Myocyte (in vitro differentiated cells): ENCODE data around the gene PREX1. TPM values are rescaled to one million over a fixed set of nuclear protein-coding genes. Genes with fewer than 3 reads are reported as not detected.

ENCODE experiments used
- DNase-seq: peaks from one replicate; pipeline ENCODE4 v3.0.0-alpha.2; 2012; ENCODE audit warnings: low read depth
- total RNA-seq: library from RNA; depleted of rRNA; stranded (reverse); fragments of >200 nt; gene quantifications from 2 replicates; pipeline ENCODE4 v1.2.3, GENCODE V29; 2014

PREX1 gene
- total RNA-seq, 1 donor from 2014 or later = 5.5 TPM

- no peak for DNase-seq
These were observed 106.3 kb downstream of the PREX1 start for GRCh38 chr20:48721324-48722001.

DNA sequence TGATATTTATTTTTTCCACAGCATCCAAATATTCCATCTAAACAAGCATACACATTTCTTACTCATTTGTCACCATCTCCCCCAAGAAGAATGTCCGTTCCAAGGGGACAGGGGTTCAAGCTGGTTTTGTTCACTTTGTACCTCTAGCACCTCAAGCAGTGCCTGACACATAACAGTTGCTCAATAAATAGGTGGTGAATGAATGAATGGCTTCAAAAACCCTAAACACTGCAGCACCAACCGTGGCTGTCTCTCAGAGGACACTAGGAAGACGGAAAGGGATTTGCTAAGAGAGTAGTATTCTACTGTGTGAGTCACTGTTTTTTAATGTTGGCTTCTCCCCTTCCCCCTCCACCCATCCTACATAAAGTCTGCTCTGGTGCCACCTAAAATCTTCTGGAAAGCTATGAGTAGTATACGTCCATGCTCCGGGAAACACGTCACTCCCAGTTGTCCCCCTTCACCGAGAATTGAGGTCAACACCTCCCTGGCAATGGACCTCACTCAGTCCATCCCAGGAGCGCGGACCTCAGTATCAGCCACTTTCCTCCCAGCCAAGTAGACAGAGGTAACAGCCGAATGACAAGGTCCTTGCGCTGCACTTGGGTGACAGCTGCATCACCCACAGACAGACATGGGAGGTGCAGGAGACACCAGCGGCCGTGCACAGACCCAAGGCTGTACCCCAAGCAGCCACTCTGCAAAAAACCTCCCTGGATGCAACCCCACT lies 107.4 kb downstream of the PREX1 start:
- peak; percentile 38 for DNase-seq

- DNase-seq = no peak
These were observed 108.1 kb downstream of the PREX1 start for GRCh38 chr20:48719598-48720255.

- DNase-seq = no peak
These were observed 108.8 kb downstream of the PREX1 start for GRCh38 chr20:48718786-48719578.

- no peak for DNase-seq
These were observed 110.0 kb downstream of the PREX1 start for GRCh38 chr20:48717680-48718223.

GRCh38 chr20:48717095-48717672 lies 110.6 kb downstream of the PREX1 start:
- DNase-seq = no peak

- DNase-seq = no peak
These were observed 111.3 kb downstream of the PREX1 start for GRCh38 chr20:48716541-48716940.

DNA sequence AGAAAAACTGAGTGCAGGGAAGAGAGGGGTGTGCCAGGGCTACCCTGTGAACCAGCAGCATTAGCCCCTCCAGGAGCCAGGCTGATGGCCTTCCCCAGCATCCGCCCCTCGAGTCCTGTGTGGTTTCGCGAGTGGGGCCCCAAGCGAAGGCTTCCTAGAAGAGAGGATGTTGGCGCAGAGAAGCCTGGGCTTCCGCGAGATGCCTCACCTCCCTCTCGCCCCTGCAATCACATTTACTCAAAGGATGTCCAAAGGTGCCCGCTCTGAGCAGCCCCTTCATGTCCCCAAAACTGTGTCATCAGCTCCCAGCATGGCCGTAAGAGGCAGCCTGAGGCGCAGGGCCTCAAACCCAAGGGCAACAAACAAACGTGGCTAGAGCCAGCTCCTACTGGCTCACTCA lies 111.7 kb downstream of the PREX1 start:
- no peak for DNase-seq

DNA sequence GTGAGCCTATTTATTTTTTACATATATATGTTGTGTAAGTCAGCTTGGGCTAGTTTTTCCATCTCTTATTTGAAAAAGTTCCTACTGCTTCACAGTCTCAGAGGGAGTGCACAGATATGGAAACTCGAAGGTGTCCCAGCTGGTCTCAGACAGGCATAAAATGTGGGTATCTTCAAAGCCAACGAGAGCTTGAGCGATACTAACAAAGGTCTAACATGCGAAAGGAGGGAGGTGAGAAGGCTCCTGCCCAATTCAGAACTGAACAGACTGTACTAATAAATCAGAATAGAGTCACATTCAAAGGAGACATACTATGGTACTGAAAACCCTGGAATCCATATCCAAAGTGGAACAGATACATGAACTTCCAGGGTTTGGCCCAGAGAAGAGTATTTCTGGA lies 113.0 kb downstream of the PREX1 start:
- DNase-seq = no peak

GRCh38 chr20:48711696-48712464 lies 115.9 kb downstream of the PREX1 start:
- no peak for DNase-seq

- DNase-seq = no peak
These were observed 116.8 kb downstream of the PREX1 start for GRCh38 chr20:48711044-48711428.

- no peak for DNase-seq
These were observed 117.3 kb downstream of the PREX1 start for GRCh38 chr20:48710341-48711043.

GRCh38 chr20:48709744-48710143 lies 118.1 kb downstream of the PREX1 start:
- no peak for DNase-seq

- no peak for DNase-seq
These were observed 118.6 kb downstream of the PREX1 start for GRCh38 chr20:48709058-48709691.

GRCh38 chr20:48708630-48709029 lies 119.2 kb downstream of the PREX1 start:
- DNase-seq = no peak

GRCh38 chr20:48708116-48708515 lies 119.7 kb downstream of the PREX1 start:
- DNase-seq = no peak

DNA sequence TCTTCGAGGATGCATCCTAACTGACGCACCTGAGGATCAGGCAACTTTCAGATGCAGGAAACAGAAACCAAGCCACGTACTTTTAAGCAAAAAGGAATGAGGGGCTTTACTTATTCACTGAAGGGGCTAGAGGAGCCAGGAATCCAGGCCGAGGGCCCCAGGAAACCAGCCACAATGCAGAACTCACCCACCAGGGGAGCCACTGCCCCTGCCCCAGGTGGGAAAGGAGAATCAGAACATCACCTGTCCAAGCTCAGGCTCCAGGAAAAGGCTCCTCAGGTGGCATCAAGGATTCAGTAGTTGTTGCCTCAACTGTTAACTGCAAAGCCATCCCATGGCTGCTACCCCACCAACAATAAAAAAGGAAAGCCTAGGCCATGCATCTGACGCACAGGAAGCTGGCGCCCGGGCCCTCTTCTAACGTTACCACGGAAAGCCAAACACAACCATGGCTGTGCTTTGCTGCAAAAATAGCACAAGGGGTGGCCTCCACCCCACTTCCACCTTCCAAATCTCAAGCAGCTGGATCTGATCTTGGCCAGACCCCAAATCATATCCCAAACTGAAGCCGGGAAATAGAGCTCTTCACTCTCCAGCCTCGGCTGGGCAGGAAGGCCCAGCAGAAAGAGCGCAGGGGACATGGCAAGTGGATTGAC lies 121.0 kb downstream of the PREX1 start:
- no peak for DNase-seq

- no peak for DNase-seq
These were observed 121.6 kb downstream of the PREX1 start for GRCh38 chr20:48706116-48706656.
